Transverse colon (tissue), 4 donors: Measurements from ENCODE around the gene LRP1-AS. TPM values are rescaled to one million over a fixed set of nuclear protein-coding genes. Genes with fewer than 3 reads are reported as not detected.
"Not testable (repeated sequence)": the region's sequence is repeated elsewhere in the genome, so short reads cannot be mapped to it uniquely, and the experiment has no call there.

Experiments used
- DNase-seq: peaks from one replicate; pipeline ENCODE4 v3.0.0-alpha.2; 2019
- H3K27ac ChIP-seq, 4 donors: fragments of 200-600 bp; sonication (generic); 2 replicates each; pipeline ENCODE4 v1.5.1; 2016 to 2018; ENCODE audit warnings: inconsistent platforms in 4 of 4
- H3K27me3 ChIP-seq: fragments of 200-600 bp; sonication (generic); 2 replicates; pipeline ENCODE4 v1.5.1; 2017; ENCODE audit warnings: inconsistent platforms
- H3K36me3 ChIP-seq, 4 donors: fragments of 200-600 bp; sonication (generic); 2 replicates each; pipeline ENCODE4 v1.5.1; 2017 to 2019; ENCODE audit warnings: inconsistent platforms in 4 of 4
- H3K4me1 ChIP-seq, 4 donors: fragments of 200-600 bp; sonication (generic); 2 replicates each; pipeline ENCODE4 v1.5.1; 2017 to 2020; ENCODE audit warnings: inconsistent platforms in 4 of 4
- H3K4me3 ChIP-seq, 4 donors: fragments of 200-600 bp; sonication (generic); 1 replicate in 1 of 4; 2 replicates in 3 of 4; pipeline versions ENCODE4 v1.5.1 to v1.6.1; 2017 to 2019; ENCODE audit warnings: inconsistent platforms in 4 of 4
- H3K9me3 ChIP-seq, 2 donors: fragments of 200-600 bp; sonication (generic); 2 replicates each; pipeline ENCODE4 v1.5.1; 2017 to 2019; ENCODE audit warnings: inconsistent platforms in 2 of 2
- EP300 ChIP-seq: sonication (generic); formaldehyde crosslinking; IDR thresholded peaks from one replicate; pipeline ENCODE4 v1.6.1; 2017; ENCODE audit warnings: antibody characterized with exemption, low read depth
- POLR2A ChIP-seq: fragments of 450-650 bp; IDR thresholded peaks from one replicate; pipeline ENCODE4 v1.6.1; 2016; ENCODE audit warnings: antibody characterized with exemption, mild to moderate bottlenecking, moderate library complexity
- POLR2AphosphoS5 ChIP-seq, 3 donors: sonication (generic); formaldehyde crosslinking; IDR thresholded peaks; one replicate each; pipeline ENCODE4 v1.6.1; 2016; ENCODE audit warnings: antibody characterized with exemption in 3 of 3
- WGBS, 2 donors: methylation state at CpG; one replicate each; pipeline ENCODE4 v1.1.5; 2018; ENCODE audit warnings: low coverage in 1 of 2; 5-methylcytosine and 5-hydroxymethylcytosine counted together
- in situ Hi-C, 4 donors: fragments of 200-750 bp; cut with MboI; loops; one replicate each; pipeline versions ENCODE4 v1.15.0 to v1.15.1; 2017; ENCODE audit warnings: low sequenced_read_pairs in 3 of 4, low pct_ligation_motif_present in 1 of 4, low pct_unique_long_range_greater_than_20kb in 1 of 4
- intact Hi-C: fragments of 100-400 bp; cut with DNase I; formaldehyde crosslinking; loops from one replicate; pipeline ENCODE4 v1.15.1; 2023; ENCODE audit warnings: low total_unique reads
- total RNA-seq, 4 donors: library from RNA; depleted of rRNA; stranded (reverse); fragments of >200 nt; gene quantifications; one replicate each; pipeline ENCODE4 v1.1.0, GENCODE V29; 2016
- TF ChIP-seq, protein P1 (sequence below), 5 experiments: fragments of 200-600 bp in 3 of 5; fragments of 450-650 bp in 2 of 5; sonication (generic) in 3 of 5; IDR thresholded peaks; 1 replicate in 2 of 5; 2 replicates in 3 of 5; pipeline ENCODE4 v1.5.1; 2016 to 2017; ENCODE audit warnings: antibody characterized with exemption in 5 of 5, inconsistent platforms in 3 of 5, mild to moderate bottlenecking in 2 of 5, moderate library complexity in 1 of 5

LRP1-AS gene
- total RNA-seq, 4 donors from 2014 or later = not detected

DNA sequence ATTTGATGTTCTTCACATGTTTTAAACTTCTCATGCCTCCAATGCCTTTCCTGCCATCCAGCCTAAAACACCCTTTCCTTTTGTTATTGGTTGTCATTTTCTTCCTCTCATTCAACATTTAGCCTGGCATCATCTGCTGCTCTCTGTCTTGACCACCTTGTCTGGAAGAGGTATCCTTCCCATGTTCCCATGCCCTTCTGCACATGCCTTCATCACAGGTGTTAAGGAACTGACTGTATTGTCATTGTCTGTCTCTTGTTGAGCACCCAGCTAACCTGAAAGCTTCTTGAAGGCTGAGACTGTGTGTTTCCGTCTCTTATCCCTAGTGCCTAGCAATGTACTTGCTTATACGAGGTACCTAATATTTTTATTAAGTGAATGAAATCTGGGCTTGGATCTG, 23.6 kb downstream of the LRP1-AS start:
- DNase-seq = no peak
- Histone ChIP-seq H3K27ac (no peak overlapping the region), H3K4me1 (peaks cover 7 to 10% (median 10%) of the 10 kb centered on the region in 4 donors), H3K36me3 (no peaks in the 10 kb centered on the region), H3K9me3 (no peaks in the 10 kb centered on the region), H3K27me3 (no peaks in the 10 kb centered on the region), H3K4me3 (no peak overlapping the region)
- TF ChIP-seq EP300 (no peak), POLR2A (no peak), POLR2AphosphoS5 (IDR thresholded peaks at IDR 0.05) (no peak)
- TF ChIP-seq, protein P1, sequence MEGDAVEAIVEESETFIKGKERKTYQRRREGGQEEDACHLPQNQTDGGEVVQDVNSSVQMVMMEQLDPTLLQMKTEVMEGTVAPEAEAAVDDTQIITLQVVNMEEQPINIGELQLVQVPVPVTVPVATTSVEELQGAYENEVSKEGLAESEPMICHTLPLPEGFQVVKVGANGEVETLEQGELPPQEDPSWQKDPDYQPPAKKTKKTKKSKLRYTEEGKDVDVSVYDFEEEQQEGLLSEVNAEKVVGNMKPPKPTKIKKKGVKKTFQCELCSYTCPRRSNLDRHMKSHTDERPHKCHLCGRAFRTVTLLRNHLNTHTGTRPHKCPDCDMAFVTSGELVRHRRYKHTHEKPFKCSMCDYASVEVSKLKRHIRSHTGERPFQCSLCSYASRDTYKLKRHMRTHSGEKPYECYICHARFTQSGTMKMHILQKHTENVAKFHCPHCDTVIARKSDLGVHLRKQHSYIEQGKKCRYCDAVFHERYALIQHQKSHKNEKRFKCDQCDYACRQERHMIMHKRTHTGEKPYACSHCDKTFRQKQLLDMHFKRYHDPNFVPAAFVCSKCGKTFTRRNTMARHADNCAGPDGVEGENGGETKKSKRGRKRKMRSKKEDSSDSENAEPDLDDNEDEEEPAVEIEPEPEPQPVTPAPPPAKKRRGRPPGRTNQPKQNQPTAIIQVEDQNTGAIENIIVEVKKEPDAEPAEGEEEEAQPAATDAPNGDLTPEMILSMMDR (IDR thresholded peaks at IDR 0.05) = no peak
- intact Hi-C loops (loop anchor here (2.0 kb wide), 1 partner anchor 59 kb away; no protein-coding TSS in a partner anchor), in situ Hi-C loops (loop anchor here (5.0 kb wide), 2 partner anchors 53 to 58 kb away; no protein-coding TSS in a partner anchor)
- WGBS, 2 donors = 55% methylated on average over 2 of the region's 2 CpGs; no CpG with 5 or more reads in 1 of the 2 donors

DNA sequence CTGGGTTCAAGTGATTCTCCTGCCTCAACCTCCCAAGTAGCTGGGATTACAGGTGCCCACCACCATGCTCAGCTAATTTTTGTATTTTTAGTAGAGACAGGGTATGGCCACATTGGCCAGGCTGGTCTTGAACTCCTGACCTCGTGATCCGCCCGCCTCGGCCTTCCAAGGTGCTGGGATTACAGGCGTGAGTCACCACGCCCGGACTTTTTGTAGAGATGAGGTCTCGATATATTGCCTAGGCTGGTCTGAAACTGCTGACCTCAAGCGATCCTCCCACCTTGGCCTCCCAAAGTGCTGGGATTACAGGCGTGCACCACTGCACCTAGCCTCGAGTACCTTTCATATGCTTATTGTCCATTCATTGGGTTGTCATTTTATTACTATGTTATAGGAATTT, 26.7 kb downstream of the LRP1-AS start:
- H3K4me1 ChIP-seq, H3K9me3 ChIP-seq, H3K4me3 ChIP-seq, H3K27me3 ChIP-seq, H3K27ac ChIP-seq, DNase-seq, intact Hi-C loops, H3K36me3 ChIP-seq: not testable (repeated sequence)
- 67 to 83% methylated on average over 3 to 11 of the region's 11 CpGs for WGBS, 2 donors
- in situ Hi-C loops = loop anchor here (5.0 kb wide), 2 partner anchors 57 to 62 kb away; no protein-coding TSS in a partner anchor

DNA sequence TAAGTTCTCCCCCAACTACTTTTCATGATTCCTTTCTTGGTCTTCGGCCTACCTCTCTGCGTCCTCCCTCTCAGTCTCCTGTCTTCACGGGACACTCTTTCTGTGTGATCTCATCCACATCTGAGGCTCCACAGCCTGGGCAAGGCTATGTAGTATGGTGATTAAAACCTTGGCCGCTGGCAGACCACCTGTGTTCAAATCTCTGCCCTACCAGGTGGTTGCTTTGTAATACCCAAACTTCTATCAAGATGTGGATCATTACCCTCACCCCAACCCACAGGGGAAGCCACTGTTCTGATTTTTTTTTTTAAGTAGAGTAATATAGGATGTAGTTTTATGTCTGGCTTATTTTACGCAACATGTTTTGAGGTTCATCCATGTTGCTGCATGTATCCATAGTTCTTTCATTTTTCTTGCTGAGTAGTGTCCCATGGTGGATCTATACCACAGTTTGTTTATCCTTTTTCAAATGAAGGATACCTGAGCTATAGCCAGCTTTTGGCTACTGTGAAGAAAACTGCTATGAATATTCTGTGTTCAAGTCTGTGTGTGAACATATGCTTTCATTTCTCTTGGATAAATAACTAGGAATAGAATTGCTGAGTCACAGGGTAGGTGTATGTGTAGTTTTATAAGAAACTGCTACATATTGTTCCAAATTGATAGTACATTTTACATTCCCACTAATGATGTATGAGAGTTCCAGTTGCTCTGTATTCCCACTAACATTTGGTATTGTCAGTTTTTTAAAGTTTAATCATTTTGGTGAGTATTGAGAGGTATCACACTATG, 27.9 kb downstream of the LRP1-AS start:
- Histone ChIP-seq H3K9me3 (no peaks in the 10 kb centered on the region), H3K27me3 (no peaks in the 10 kb centered on the region), H3K4me1 (no peaks in the 10 kb centered on the region), H3K36me3 (no peaks in the 10 kb centered on the region), H3K4me3 (no peak overlapping the region), H3K27ac (peak overlapping the region in 1 of 4 donors; percentile 1)
- WGBS, 2 donors = 81 to 87% methylated on average over 4 to 5 of the region's 5 CpGs
- in situ Hi-C loops = loop anchor here (5.0 kb wide), 2 partner anchors 58 to 63 kb away; no protein-coding TSS in a partner anchor
- DNase-seq = no peak
- intact Hi-C loops = no loop called here
- TF ChIP-seq EP300 = no peak
- TF ChIP-seq, protein P1 (IDR thresholded peaks at IDR 0.05) = no peak
- no peak for TF ChIP-seq POLR2A
- TF ChIP-seq POLR2AphosphoS5 (IDR thresholded peaks at IDR 0.05) = no peak

DNA sequence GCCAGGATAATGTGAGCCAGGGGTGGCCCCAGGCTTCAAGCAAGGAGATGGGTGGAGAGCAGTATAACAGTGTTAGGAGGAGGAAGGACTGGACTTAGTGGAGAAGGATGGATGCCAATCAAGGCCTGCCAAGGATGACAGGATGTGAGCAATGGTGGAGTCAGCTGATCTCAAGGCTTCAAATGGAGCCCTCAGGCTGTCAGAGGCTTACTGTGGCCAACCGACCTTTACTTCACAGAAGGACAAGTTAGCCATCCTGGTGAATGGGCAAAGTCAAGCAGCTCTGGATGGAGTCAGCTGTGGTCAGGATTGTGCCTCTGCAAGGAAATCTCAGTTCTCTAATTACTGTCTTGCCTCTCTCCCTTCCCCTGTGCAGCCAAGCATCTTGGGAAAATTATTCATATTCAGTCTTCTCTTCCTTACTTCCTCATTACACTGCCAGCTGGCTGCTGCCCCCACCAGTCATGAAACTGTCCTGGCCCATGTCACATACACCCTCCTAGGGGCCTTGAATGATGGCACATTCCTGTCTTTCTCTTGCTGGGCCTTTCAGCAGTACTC, 28.6 kb downstream of the LRP1-AS start:
- in situ Hi-C loops = no loop called here
- Histone ChIP-seq H3K27me3 (no peaks in the 10 kb centered on the region), H3K27ac (peak overlapping the region in 1 of 4 donors; percentile 1), H3K36me3 (no peaks in the 10 kb centered on the region), H3K9me3 (no peaks in the 10 kb centered on the region), H3K4me1 (no peaks in the 10 kb centered on the region), H3K4me3 (no peak overlapping the region)
- no peak for DNase-seq
- 57% methylated on average over 1 of the region's 1 CpG; no CpG with 5 or more reads in 1 of the 2 donors for WGBS, 2 donors
- intact Hi-C loops = no loop called here
- TF ChIP-seq POLR2A (no peak), POLR2AphosphoS5 (IDR thresholded peaks at IDR 0.05) (no peak), EP300 (no peak)
- TF ChIP-seq, protein P1 (IDR thresholded peaks at IDR 0.05) = no peak
